ENCODE measurements around the gene ABTB2. TPM values are rescaled to one million over a fixed set of nuclear protein-coding genes. Genes with fewer than 3 reads are reported as not detected.

Gene ABTB2
- total RNA-seq, 1 experiment from 2014 or later: 3.6 TPM

DNA sequence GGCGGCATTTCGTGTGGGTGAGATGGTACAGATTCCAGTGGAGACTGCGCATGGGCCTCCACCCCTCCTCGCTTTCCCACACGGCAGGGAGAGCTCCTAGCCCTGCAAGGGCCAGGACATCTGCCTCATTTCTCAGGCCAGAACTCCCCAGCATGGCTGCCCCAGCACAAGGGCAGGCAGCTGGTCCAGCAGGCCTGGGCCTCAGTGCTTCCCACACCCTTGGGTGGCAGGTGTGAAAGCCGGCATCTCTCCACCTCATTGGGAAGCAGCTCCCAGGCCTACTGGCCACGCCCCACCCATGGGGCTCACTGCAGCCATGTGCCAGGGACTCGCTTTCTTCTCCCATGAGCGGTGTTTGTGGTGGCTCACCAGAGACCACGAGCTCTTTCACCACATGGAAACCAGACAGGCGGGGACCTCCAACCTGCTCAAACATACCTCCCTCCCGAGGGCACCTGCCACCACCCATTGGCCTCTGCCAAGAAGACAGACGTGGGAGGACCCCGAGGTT lies 173.2 kb downstream of the ABTB2 start:
- BruUV-seq (replicated peaks): no TSS peak
- no peaks in the 10 kb centered on the region for H3K36me3 Mint-ChIP-seq (ENCODE audit: insufficient read depth, unreplicated experiment)

DNA sequence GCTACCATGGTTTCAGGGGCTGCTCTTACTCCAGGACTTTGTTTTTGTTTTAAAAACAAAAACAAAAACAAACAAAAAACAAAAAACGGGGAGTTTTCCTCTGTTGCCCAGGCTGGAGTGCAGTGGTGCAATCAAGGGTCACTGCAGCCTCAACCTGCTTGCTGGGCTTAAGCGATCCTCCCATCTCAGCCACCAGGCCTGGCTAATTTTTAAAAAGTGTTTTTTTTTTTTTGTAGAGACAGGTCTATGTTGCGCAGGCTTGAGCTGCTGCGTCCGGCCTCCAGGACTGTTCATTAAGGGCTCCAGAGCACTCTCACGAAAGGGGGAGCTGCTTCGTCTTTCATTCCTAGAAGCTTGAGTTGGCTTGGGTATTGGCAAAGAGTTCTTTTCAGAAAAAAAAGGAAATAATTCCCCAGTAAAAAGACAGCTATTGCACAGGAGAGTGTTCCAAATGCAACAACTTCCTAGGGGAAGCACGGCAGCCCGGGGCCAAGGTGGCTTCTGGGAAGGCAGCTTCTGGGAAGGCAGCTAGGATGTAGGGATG lies 173.9 kb downstream of the ABTB2 start:
- Mint-ChIP-seq H3K4me3 (ENCODE audit: unreplicated experiment) (no peak overlapping the region), H3K4me1 (ENCODE audit: low read depth, unreplicated experiment) (peaks cover 7% of the 10 kb centered on the region), H3K9me3 (ENCODE audit: unreplicated experiment) (no peaks in the 10 kb centered on the region), H3K36me3 (ENCODE audit: insufficient read depth, unreplicated experiment) (no peaks in the 10 kb centered on the region), H3K27me3 (ENCODE audit: insufficient read depth, unreplicated experiment) (no peaks in the 10 kb centered on the region), H3K27ac (ENCODE audit: unreplicated experiment) (no peak overlapping the region)
- TF ChIP-seq CTCF (IDR thresholded peaks at IDR 0.05; ENCODE audit: insufficient read depth in 1 of 2, low read depth in 1 of 2, low read length in 1 of 2, severe bottlenecking in 1 of 2, unreplicated experiment in 1 of 2): no peak
- no peaks in the 10 kb centered on the region for H3K36me3 ChIP-seq (ENCODE audit: control insufficient read depth, insufficient read depth, low read length)
- ChIA-PET POLR2A (no interaction called here), CTCF (interaction anchor here (0.9 to 1.2 kb wide), 2 partner anchors 10 to 173 kb away, joined by 3 to 6 read pairs; partner anchors contain the start of gene ABTB2)
- BruUV-seq (replicated peaks): no TSS peak
- intact Hi-C loops (cut with micrococcal nuclease; ENCODE audit: unreplicated experiment): no loop called here
- no peaks in the 10 kb centered on the region for H3K4me1 ChIP-seq
- no peaks in the 10 kb centered on the region for H3K27me3 ChIP-seq (replicated peaks; ENCODE audit: control insufficient read depth, insufficient read depth, low read length)
- H3K4me3 ChIP-seq (ENCODE audit: low read depth, low read length): no peak overlapping the region
- H3K9me3 ChIP-seq: no peaks in the 10 kb centered on the region
- DNase-seq: no peak

More for the DNA sequence above, 173.2 kb downstream of the ABTB2 start:
- Histone ChIP-seq H3K36me3 (ENCODE audit: control insufficient read depth, insufficient read depth, low read length) (no peaks in the 10 kb centered on the region), H3K27me3 (replicated peaks; ENCODE audit: control insufficient read depth, insufficient read depth, low read length) (no peaks in the 10 kb centered on the region), H3K4me1 (no peaks in the 10 kb centered on the region), H3K4me3 (ENCODE audit: low read depth, low read length) (no peak overlapping the region), H3K9me3 (no peaks in the 10 kb centered on the region)
- Mint-ChIP-seq H3K9me3 (ENCODE audit: unreplicated experiment) (no peaks in the 10 kb centered on the region), H3K27ac (ENCODE audit: unreplicated experiment) (no peak overlapping the region), H3K27me3 (ENCODE audit: insufficient read depth, unreplicated experiment) (no peaks in the 10 kb centered on the region), H3K4me3 (ENCODE audit: unreplicated experiment) (no peak overlapping the region), H3K4me1 (ENCODE audit: low read depth, unreplicated experiment) (peaks cover 7% of the 10 kb centered on the region)
- TF ChIP-seq CTCF (IDR thresholded peaks at IDR 0.05; ENCODE audit: insufficient read depth in 1 of 2, low read depth in 1 of 2, low read length in 1 of 2, severe bottlenecking in 1 of 2, unreplicated experiment in 1 of 2): no peak
- DNase-seq: no peak
- intact Hi-C loops (cut with micrococcal nuclease; ENCODE audit: unreplicated experiment): no loop called here
- CTCF ChIA-PET: interaction anchor here (0.9 to 1.2 kb wide), 2 partner anchors 10 to 173 kb away, joined by 3 to 6 read pairs; partner anchors contain the start of gene ABTB2
- POLR2A ChIA-PET: no interaction called here

DNA sequence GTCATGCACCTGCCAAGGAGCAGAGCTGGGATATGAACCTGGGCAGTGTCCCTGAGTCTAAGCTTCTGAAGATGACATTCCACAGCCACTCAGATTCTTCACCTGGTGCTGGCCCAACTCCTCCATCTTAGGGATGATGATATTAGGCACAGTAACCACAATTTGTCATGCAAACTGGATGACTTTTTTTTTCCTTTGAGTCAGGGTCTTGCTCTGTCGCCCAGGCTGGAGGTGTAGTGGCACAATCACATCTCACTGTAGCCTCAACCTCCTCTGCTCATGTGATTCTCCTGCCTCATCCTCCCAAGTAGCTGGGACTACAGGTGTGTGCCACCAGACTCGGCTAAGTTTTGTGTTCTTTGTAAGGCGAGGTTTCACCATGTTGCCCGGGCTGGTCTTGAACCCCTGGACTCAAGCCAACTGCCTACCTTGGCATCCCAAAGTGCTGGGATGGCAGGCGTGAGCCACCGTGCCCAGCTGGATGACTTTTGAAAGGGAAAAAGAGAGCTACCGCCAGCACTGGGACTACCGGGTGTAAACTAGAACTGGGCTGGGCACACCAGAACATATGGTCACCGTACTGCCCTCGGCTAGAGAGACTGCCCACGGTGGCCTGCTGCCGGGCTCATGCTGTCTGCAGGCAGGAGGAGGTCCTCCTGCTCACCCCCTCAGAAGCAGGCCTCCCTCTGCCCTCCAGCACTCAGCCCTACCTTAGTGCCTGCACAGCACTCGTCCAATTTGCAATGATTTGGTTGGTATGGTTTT lies 174.7 kb downstream of the ABTB2 start:
- no peaks in the 10 kb centered on the region for H3K27me3 ChIP-seq (replicated peaks; ENCODE audit: control insufficient read depth, insufficient read depth, low read length)
- no peaks in the 10 kb centered on the region for H3K27me3 Mint-ChIP-seq (ENCODE audit: insufficient read depth, unreplicated experiment)
- no peaks in the 10 kb centered on the region for H3K36me3 ChIP-seq (ENCODE audit: control insufficient read depth, insufficient read depth, low read length)
- DNase-seq: no peak
- ChIA-PET POLR2A (no interaction called here), CTCF (interaction anchor here (1.2 kb wide), 1 partner anchor 9 kb away, joined by 5 read pairs; no protein-coding TSS in a partner anchor)
- no peaks in the 10 kb centered on the region for H3K36me3 Mint-ChIP-seq (ENCODE audit: insufficient read depth, unreplicated experiment)
- H3K4me3 ChIP-seq (ENCODE audit: low read depth, low read length): no peak overlapping the region
- no peaks in the 10 kb centered on the region for H3K9me3 ChIP-seq
- no TSS peak for BruUV-seq (replicated peaks)
- no peaks in the 10 kb centered on the region for H3K9me3 Mint-ChIP-seq (ENCODE audit: unreplicated experiment)
- H3K4me3 Mint-ChIP-seq (ENCODE audit: unreplicated experiment): no peak overlapping the region
- TF ChIP-seq CTCF (IDR thresholded peaks at IDR 0.05; ENCODE audit: insufficient read depth in 1 of 2, low read depth in 1 of 2, low read length in 1 of 2, severe bottlenecking in 1 of 2, unreplicated experiment in 1 of 2): no peak
- peaks cover under 1% of the 10 kb centered on the region for H3K4me1 Mint-ChIP-seq (ENCODE audit: low read depth, unreplicated experiment)
- H3K4me1 ChIP-seq: no peaks in the 10 kb centered on the region
- intact Hi-C loops (cut with micrococcal nuclease; ENCODE audit: unreplicated experiment): no loop called here
- H3K27ac Mint-ChIP-seq (ENCODE audit: unreplicated experiment): no peak overlapping the region

Measured in Caco-2 (cell line).